ENCODE measurements around the gene ORC5.

- no peak for TF ChIP-seq REST (IDR thresholded peaks at IDR 0.05; ENCODE audit: low read depth, low read length)
- TF ChIP-seq TARDBP (IDR thresholded peaks at IDR 0.05; ENCODE audit: borderline replicate concordance) = no peak
- peak in 1 of 3 experiments; percentile 12; a peak in 2 of 6 replicates for TF ChIP-seq CTCF (IDR thresholded peaks at IDR 0.05 in 2 of 3, conservative IDR thresholded peaks at IDR 0.05 in 1 of 3; ENCODE audit: control insufficient read depth in 2 of 3, extremely low read depth in 1 of 3, insufficient read depth in 1 of 3, low read depth in 3 of 3, low read length in 3 of 3)
- no peak for TF ChIP-seq ZBTB40 (IDR thresholded peaks at IDR 0.05; ENCODE audit: borderline replicate concordance)
- TF ChIP-seq SIX5 (IDR thresholded peaks at IDR 0.05; ENCODE audit: low read depth, low read length, severe bottlenecking) = no peak
- no peak for TF ChIP-seq EZH2 (IDR thresholded peaks at IDR 0.05; ENCODE audit: borderline replicate concordance, control insufficient read depth, low read depth, low read length)
- no peak for TF ChIP-seq GATAD2B (conservative IDR thresholded peaks at IDR 0.05; ENCODE audit: low read depth)
- TF ChIP-seq POLR2AphosphoS5 (IDR thresholded peaks at IDR 0.05; ENCODE audit: low read length) = no peak
- no peak for TF ChIP-seq SRF (IDR thresholded peaks at IDR 0.05; ENCODE audit: low read depth in 2 of 2, low read length in 2 of 2)
- no peak for TF ChIP-seq FOXK2 (IDR thresholded peaks at IDR 0.05)
- no peak for TF ChIP-seq CREB1 (IDR thresholded peaks at IDR 0.05; ENCODE audit: low read depth)
Measured at GRCh38 chr7:104160375-104160774, 47.4 kb downstream of the ORC5 start.
